Ascending aorta (tissue), 2 donors: ENCODE results near the gene MIS18A. TPM values are rescaled to one million over a fixed set of nuclear protein-coding genes. Genes with fewer than 3 reads are reported as not detected.

ENCODE experiments used
- DNase-seq, 2 donors: peaks; one replicate each; pipeline ENCODE4 v3.0.0-alpha.2; 2019; ENCODE audit warnings: low spot score in 2 of 2
- H3K27ac ChIP-seq, 2 donors: fragments of 200-600 bp; sonication (generic); one replicate each; pipeline ENCODE4 v1.5.1; 2016 to 2017; ENCODE audit warnings: mild to moderate bottlenecking in 1 of 2
- H3K27me3 ChIP-seq: fragments of 200-600 bp; sonication (generic); one replicate; pipeline ENCODE4 v1.5.1; 2017
- H3K36me3 ChIP-seq, 2 donors: fragments of 200-600 bp; sonication (generic); one replicate each; pipeline ENCODE4 v1.5.1; 2016
- H3K4me1 ChIP-seq, 2 donors: fragments of 200-600 bp; sonication (generic); one replicate each; pipeline ENCODE4 v1.5.1; 2016 to 2017; ENCODE audit warnings: mild to moderate bottlenecking in 1 of 2
- H3K4me3 ChIP-seq, 2 donors: fragments of 200-600 bp; sonication (generic); one replicate each; pipeline ENCODE4 v1.5.1; 2016 to 2017; ENCODE audit warnings: mild to moderate bottlenecking in 1 of 2
- H3K9me3 ChIP-seq, 2 donors: fragments of 200-600 bp; sonication (generic); one replicate each; pipeline ENCODE4 v1.5.1; 2016
- CTCF ChIP-seq, 3 experiments: fragments of 200-600 bp in 2 of 3; fragments of 450-650 bp in 1 of 3; sonication (generic) in 2 of 3; IDR thresholded peaks; one replicate each; pipeline ENCODE4 v1.5.1; 2016 to 2019; ENCODE audit warnings: antibody characterized with exemption in 3 of 3, mild to moderate bottlenecking in 1 of 3, moderate library complexity in 1 of 3
- intact Hi-C: fragments of 100-400 bp; cut with DNase I; formaldehyde crosslinking; loops from one replicate; pipeline ENCODE4 v1.15.1; 2023
- total RNA-seq: library from RNA; depleted of rRNA; stranded (reverse); fragments of >200 nt; gene quantifications from one replicate; pipeline ENCODE4 v1.1.0, GENCODE V29; 2016

MIS18A gene
- total RNA-seq, 1 donor from 2014 or later, result 0.64 TPM

DNA sequence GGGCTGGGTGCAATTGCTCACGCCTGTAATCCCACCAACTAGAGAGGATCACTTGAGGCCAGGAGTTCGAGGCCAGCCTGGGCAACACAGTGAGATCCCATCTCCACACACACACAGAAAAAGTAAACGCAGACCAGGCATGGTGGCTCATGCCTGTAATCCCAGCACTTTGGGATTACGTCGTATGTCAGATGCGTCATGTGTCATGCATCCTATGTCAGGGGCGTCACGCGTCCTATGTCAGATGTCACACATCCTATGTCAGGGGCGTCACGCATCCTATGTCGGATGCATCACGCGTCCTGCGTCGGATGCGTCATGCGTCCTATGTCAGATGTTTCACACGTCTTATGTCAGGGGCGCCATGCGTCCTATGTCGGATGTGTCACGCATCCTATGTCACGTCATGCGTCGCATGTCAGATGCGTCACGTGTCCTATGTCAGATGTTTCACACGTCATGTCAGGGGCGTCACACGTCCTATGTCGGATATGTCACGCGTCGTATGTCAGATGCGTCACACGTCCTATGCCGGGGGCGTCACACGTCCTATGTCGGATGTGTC lies 21.4 kb upstream of the MIS18A start:
- no peaks in the 10 kb centered on the region for H3K27me3 ChIP-seq
- no peak for DNase-seq
- intact Hi-C loops, result no loop called here
- H3K27ac ChIP-seq, result no peak overlapping the region
- no peak for TF ChIP-seq CTCF (IDR thresholded peaks at IDR 0.05)
- no peak overlapping the region for H3K4me3 ChIP-seq
- peaks cover 0 to 3% of the 10 kb centered on the region in 2 donors for H3K36me3 ChIP-seq
- no peaks in the 10 kb centered on the region for H3K9me3 ChIP-seq
- no peaks in the 10 kb centered on the region for H3K4me1 ChIP-seq

DNA sequence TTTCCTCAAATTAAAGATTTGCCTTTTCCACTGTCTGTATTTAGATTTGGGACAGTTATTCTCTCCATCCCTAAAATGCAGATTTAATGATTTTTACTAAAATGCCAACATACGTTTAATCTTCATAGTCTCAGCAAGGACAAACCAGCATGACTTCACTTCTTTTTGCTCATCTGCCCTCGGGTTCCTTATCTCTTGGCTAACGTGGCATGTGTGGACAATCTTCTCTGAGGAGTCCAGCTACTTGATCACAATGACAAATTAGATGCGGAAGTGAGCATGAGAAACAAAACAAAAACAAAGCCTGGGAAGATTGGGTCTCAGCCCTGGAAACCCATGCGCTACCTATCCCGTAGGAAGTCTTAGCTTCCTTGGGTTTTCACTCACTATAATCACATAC lies 20.8 kb upstream of the MIS18A start:
- Histone ChIP-seq H3K4me1 (no peaks in the 10 kb centered on the region), H3K27me3 (no peaks in the 10 kb centered on the region), H3K4me3 (no peak overlapping the region), H3K27ac (no peak overlapping the region), H3K36me3 (peaks cover 0 to 3% of the 10 kb centered on the region in 2 donors), H3K9me3 (no peaks in the 10 kb centered on the region)
- DNase-seq, result no peak
- no peak for TF ChIP-seq CTCF (IDR thresholded peaks at IDR 0.05)
- intact Hi-C loops, result no loop called here

DNA sequence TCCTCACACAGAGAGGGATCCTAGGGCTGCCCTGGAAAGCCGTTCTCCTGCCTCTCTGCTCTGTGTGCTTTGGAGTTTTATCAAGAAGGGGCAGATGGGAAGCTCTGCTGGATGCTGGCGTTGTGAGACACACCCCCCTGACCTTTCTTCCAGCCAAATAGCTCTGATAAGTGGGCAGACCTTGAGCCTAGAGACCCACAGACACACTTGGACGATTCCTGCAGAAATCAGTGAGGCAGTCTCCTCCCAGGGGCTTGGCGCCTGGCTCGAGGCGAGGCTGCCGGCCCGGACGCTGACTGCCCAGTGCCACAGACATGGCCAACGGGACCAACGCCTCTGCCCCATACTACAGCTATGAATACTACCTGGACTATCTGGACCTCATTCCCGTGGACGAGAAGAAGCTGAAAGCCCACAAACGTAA lies 19.8 kb upstream of the MIS18A start, which contains the start of gene MRAP:
MRAP (plus strand) TSS at position 198 of the 424 bp plus-strand sequence; CDS start at position 315, 117 bp downstream.
- Histone ChIP-seq H3K36me3 (peaks cover 0 to 3% of the 10 kb centered on the region in 2 donors), H3K27me3 (no peaks in the 10 kb centered on the region), H3K4me1 (no peaks in the 10 kb centered on the region), H3K4me3 (no peak within 1 kb of the TSS), H3K27ac (no peak within 1 kb of the TSS), H3K9me3 (no peaks in the 10 kb centered on the region)
- no peak for TF ChIP-seq CTCF (IDR thresholded peaks at IDR 0.05)
- intact Hi-C loops, result no loop called here
- no peak for DNase-seq

DNA sequence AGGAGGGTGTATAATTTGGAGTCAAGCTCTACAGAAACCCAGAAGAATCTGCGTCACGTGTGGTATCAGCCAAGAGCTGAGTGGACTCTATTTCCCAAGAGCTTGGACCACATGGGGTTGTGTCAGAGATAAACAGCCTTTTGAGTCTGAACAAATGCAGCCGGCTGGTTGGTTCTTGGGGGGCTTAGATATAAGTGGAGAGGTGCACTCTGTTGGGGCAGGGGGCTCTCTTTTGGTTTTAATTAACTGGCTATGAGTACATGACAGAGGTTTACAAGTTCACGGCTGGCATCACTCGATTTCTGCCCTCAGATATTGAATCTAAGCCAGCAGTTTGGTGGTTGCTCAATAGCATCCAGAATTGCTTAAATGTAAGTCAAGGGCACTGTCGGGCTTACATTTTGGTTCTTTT lies 19.3 kb upstream of the MIS18A start:
- Histone ChIP-seq H3K27me3 (no peaks in the 10 kb centered on the region), H3K9me3 (no peaks in the 10 kb centered on the region), H3K4me1 (no peaks in the 10 kb centered on the region), H3K36me3 (peaks cover 0 to 3% of the 10 kb centered on the region in 2 donors), H3K4me3 (no peak overlapping the region), H3K27ac (no peak overlapping the region)
- intact Hi-C loops, result no loop called here
- TF ChIP-seq CTCF (IDR thresholded peaks at IDR 0.05), result no peak
- DNase-seq, result no peak

- H3K4me3 ChIP-seq, result no peak overlapping the region
- no peaks in the 10 kb centered on the region for H3K4me1 ChIP-seq
- no peak for TF ChIP-seq CTCF (IDR thresholded peaks at IDR 0.05)
- DNase-seq, result no peak
- H3K36me3 ChIP-seq, result peaks cover 0 to 3% of the 10 kb centered on the region in 2 donors
- no peak overlapping the region for H3K27ac ChIP-seq
- H3K9me3 ChIP-seq, result no peaks in the 10 kb centered on the region
- intact Hi-C loops, result no loop called here
- H3K27me3 ChIP-seq, result no peaks in the 10 kb centered on the region
These were observed 18.6 kb upstream of the MIS18A start for GRCh38 chr21:32297449-32297848.

DNA sequence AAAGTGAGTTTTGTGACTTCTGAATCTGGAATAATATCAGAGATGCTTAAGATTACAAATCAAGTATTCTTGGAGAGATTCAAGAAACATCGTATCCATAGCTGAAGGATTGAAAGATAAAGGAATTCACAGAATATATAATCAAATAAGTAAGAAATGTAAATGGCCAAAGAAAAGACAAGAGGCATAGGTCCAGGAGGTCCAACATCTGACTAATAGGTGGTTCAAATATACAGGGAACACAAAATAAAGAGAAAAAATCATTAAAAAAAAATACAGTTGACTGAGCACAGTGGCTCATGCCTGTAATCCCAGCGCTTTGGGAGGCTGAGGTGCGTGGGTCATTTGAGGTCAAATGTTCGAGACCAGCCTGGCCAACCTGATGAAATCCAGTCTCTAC lies 6.6 kb upstream of the MIS18A start:
- H3K9me3 ChIP-seq, result no peaks in the 10 kb centered on the region
- H3K4me3 ChIP-seq, result no peak overlapping the region
- peaks cover 0 to 3% of the 10 kb centered on the region in 2 donors for H3K36me3 ChIP-seq
- no peak for TF ChIP-seq CTCF (IDR thresholded peaks at IDR 0.05)
- no peak for DNase-seq
- H3K27ac ChIP-seq, result no peak overlapping the region
- H3K27me3 ChIP-seq, result no peaks in the 10 kb centered on the region
- intact Hi-C loops, result no loop called here
- no peaks in the 10 kb centered on the region for H3K4me1 ChIP-seq
